Measurements from ENCODE around the gene PIP5K1C. TPM values are rescaled to one million over a fixed set of nuclear protein-coding genes. Genes with fewer than 3 reads are reported as not detected.
A peak's percentile ranks its signal among the peaks of the same experiment; 100 is the strongest.

Gene PIP5K1C
- total RNA-seq, 1 experiment from 2014 or later = 20.0 TPM

DNA sequence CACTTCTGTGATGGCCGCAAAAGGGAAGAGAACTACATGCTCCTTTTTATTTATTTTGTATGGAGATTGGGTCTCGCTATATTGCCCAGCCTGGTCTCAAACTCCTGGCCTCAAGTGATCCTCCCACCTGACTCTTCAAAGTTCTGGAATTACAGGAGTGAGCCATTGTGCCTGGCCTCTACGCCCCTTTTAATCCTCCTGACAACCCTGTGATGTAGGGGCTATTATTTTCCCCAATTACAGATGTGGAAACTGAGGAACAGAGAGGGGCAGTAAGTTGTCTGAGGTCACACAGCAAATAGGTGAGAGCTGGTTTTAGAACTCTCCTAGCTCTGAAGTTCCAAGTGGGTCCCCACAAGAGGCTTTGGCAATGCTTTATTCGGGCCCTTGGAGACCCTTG is 19.6 kb upstream of the PIP5K1C start:
- ChIA-PET POLR2A (ENCODE audit: unreplicated experiment) (no interaction called here), CTCF (no interaction called here)
- intact Hi-C loops (cut with micrococcal nuclease; ENCODE audit: unreplicated experiment) = loop anchor here (1.0 kb wide), 1 partner anchor 20 kb away; the partner anchor contains the start of gene PIP5K1C
- no peaks in the 10 kb centered on the region for H3K9me2 ChIP-seq (ENCODE audit: insufficient read depth)
- H3K4me3 ChIP-seq = no peak overlapping the region
- H2AFZ ChIP-seq = no peak overlapping the region
- no peaks in the 10 kb centered on the region for H3K27me3 ChIP-seq (ENCODE audit: insufficient read depth, low read depth)
- TF ChIP-seq EZH2 (IDR thresholded peaks at IDR 0.05; ENCODE audit: low read depth) = no peak
- TF ChIP-seq, protein P1, sequence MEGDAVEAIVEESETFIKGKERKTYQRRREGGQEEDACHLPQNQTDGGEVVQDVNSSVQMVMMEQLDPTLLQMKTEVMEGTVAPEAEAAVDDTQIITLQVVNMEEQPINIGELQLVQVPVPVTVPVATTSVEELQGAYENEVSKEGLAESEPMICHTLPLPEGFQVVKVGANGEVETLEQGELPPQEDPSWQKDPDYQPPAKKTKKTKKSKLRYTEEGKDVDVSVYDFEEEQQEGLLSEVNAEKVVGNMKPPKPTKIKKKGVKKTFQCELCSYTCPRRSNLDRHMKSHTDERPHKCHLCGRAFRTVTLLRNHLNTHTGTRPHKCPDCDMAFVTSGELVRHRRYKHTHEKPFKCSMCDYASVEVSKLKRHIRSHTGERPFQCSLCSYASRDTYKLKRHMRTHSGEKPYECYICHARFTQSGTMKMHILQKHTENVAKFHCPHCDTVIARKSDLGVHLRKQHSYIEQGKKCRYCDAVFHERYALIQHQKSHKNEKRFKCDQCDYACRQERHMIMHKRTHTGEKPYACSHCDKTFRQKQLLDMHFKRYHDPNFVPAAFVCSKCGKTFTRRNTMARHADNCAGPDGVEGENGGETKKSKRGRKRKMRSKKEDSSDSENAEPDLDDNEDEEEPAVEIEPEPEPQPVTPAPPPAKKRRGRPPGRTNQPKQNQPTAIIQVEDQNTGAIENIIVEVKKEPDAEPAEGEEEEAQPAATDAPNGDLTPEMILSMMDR (conservative IDR thresholded peaks at IDR 0.05) = no peak
- BruUV-seq (replicated peaks) = no TSS peak
- H3F3A ChIP-seq (ENCODE audit: insufficient read depth, low read depth) = peaks cover 16% of the 10 kb centered on the region; the same call in 1 of the 2 replicates
- peaks cover 16% of the 10 kb centered on the region; the same call in 1 of the 2 replicates for H3K4me1 ChIP-seq (replicated peaks; ENCODE audit: insufficient read depth)
- no peaks in the 10 kb centered on the region for H4K20me1 ChIP-seq (ENCODE audit: insufficient read depth)
- 0 out of 2 replicates have a peak, but pooled peaks cover 3% of the 10 kb centered on the region for H3K79me2 ChIP-seq (ENCODE audit: low read depth)
- no peaks in the 10 kb centered on the region for H3K9me3 ChIP-seq (ENCODE audit: insufficient read depth, low read depth)
- no peak overlapping the region for H3K27ac ChIP-seq
- no peaks in the 10 kb centered on the region for H3K36me3 ChIP-seq (ENCODE audit: low read depth)
- H3K4me2 ChIP-seq = no peak overlapping the region
- no peak for DNase-seq

DNA sequence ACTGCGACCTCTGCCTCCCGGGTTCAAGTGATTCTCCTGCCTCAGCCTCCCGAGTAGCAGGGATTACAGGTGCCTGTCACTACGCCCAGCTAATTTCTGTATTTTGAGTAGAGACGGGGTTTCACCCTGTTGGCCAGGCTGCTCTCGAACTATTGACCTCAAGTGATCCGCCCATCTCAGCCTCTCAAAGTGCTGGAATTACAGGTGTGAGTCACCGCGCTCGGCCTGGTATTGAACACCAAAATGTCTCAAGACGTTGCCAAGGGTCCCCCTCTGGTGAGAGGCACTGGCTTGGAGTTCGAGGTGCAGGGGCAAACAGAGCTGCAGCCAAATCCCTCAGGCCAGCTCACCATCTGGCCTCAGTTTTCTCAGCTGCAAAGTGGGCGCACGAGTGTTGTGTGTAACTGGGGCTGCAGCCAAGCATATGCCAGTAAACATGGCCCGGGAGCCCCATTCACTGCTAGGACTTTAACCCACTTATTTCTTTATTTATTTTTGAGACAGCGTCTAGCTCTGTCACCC is 15.9 kb upstream of the PIP5K1C start:
- Histone ChIP-seq H3K4me2 (no peak overlapping the region), H3K27me3 (ENCODE audit: insufficient read depth, low read depth) (no peaks in the 10 kb centered on the region), H4K20me1 (ENCODE audit: insufficient read depth) (no peaks in the 10 kb centered on the region), H3K4me1 (replicated peaks; ENCODE audit: insufficient read depth) (peaks cover 26% of the 10 kb centered on the region), H2AFZ (no peak overlapping the region), H3K36me3 (ENCODE audit: low read depth) (no peaks in the 10 kb centered on the region), H3K79me2 (ENCODE audit: low read depth) (no peaks in the 10 kb centered on the region), H3K9me3 (ENCODE audit: insufficient read depth, low read depth) (no peaks in the 10 kb centered on the region), H3K27ac (no peak overlapping the region), H3K4me3 (no peak overlapping the region), H3F3A (ENCODE audit: insufficient read depth, low read depth) (peaks cover 23% of the 10 kb centered on the region; the same call in 1 of the 2 replicates), H3K9me2 (ENCODE audit: insufficient read depth) (no peaks in the 10 kb centered on the region)
- TF ChIP-seq EZH2 (IDR thresholded peaks at IDR 0.05; ENCODE audit: low read depth) = no peak
- TF ChIP-seq, protein P1 (conservative IDR thresholded peaks at IDR 0.05) = no peak
- no TSS peak for BruUV-seq (replicated peaks)
- CTCF ChIA-PET = no interaction called here
- POLR2A ChIA-PET (ENCODE audit: unreplicated experiment) = no interaction called here
- intact Hi-C loops (cut with micrococcal nuclease; ENCODE audit: unreplicated experiment) = no loop called here
- peak in 1 of 2 experiments; percentile 46 for DNase-seq

DNA sequence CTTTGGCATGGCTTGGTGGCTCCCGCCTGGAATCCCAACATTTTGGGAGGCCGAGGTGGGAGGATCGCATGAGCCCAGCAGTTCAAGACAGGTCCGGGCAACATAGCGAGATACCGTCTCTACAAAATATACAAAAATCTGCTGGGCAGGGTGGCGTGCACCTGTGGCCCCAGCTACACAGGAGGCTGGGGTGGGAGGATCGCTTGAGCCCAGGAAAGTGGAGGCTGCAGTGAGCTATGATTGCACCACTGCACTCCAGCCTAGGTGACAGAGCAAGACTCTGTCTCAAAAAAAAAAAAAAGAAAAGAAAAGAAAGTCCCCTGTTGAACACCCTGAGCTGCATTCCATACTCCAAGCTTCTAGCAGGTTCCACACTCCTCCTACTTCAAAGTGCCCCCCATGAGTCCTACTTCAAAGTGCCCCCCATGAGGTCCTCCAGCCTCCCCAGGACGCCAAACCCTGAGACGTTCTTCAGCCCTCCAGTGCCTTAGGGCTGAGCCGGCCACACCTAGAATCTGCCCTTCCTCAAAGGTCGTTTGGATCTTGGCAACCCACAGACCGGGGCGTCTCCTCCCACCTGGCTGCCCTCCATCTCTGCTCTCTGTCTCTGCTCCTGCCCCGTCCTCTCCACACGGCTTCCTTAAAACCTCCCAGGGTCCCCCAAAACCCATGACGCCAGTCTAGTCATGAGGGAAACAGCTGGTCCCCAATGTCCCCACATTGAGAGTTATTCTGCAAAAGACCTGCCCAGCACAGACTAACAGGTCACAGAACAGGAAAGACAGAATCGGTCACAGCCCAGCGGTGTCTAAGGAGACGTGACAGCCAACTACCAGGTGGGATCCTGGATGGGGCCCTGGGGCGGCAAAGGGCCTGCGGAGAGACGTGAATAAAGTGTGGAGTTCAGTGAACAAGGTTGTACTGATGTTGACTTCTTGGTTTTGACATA is 12.7 kb upstream of the PIP5K1C start:
- peak in 1 of 2 experiments; percentile 55 for DNase-seq
- POLR2A ChIA-PET (ENCODE audit: unreplicated experiment) = no interaction called here
- peaks cover 28% of the 10 kb centered on the region for H3K4me1 ChIP-seq (replicated peaks; ENCODE audit: insufficient read depth)

More for the DNA sequence above, 12.7 kb upstream of the PIP5K1C start:
- peak overlapping the region; percentile 50 for H3K27ac ChIP-seq
- no peaks in the 10 kb centered on the region for H3K36me3 ChIP-seq (ENCODE audit: low read depth)
- TF ChIP-seq EZH2 (IDR thresholded peaks at IDR 0.05; ENCODE audit: low read depth) = no peak
- TF ChIP-seq, protein P1 (conservative IDR thresholded peaks at IDR 0.05) = no peak
- intact Hi-C loops (cut with micrococcal nuclease; ENCODE audit: unreplicated experiment) = no loop called here
- CTCF ChIA-PET = interaction anchor here (0.6 kb wide), 2 partner anchors 23 to 192 kb away, joined by 4 to 9 read pairs; no protein-coding TSS in a partner anchor
- H3K4me2 ChIP-seq = peak overlapping the region; percentile 73
- no peaks in the 10 kb centered on the region for H3K9me2 ChIP-seq (ENCODE audit: insufficient read depth)
- no TSS peak for BruUV-seq (replicated peaks)
- no peaks in the 10 kb centered on the region for H3K79me2 ChIP-seq (ENCODE audit: low read depth)
- peaks cover 17% of the 10 kb centered on the region; the same call in 1 of the 2 replicates for H3F3A ChIP-seq (ENCODE audit: insufficient read depth, low read depth)
- H3K27me3 ChIP-seq (ENCODE audit: insufficient read depth, low read depth) = no peaks in the 10 kb centered on the region
- no peaks in the 10 kb centered on the region for H3K9me3 ChIP-seq (ENCODE audit: insufficient read depth, low read depth)
- no peak overlapping the region for H2AFZ ChIP-seq
- 0 out of 2 replicates have a peak overlapping the region, but pooled peaks have one; percentile 26 for H3K4me3 ChIP-seq
- no peaks in the 10 kb centered on the region for H4K20me1 ChIP-seq (ENCODE audit: insufficient read depth)
